Transverse colon (tissue), 4 donors: ENCODE measurements around the gene MRPL34. TPM values are rescaled to one million over a fixed set of nuclear protein-coding genes. Genes with fewer than 3 reads are reported as not detected.
A peak's percentile ranks its signal among the peaks of the same experiment; 100 is the strongest.
"Not testable (repeated sequence)": the region's sequence is repeated elsewhere in the genome, so short reads cannot be mapped to it uniquely, and the experiment has no call there.

Source experiments
- DNase-seq: peaks from one replicate; pipeline ENCODE4 v3.0.0-alpha.2; 2019
- H3K27ac ChIP-seq, 4 donors: fragments of 200-600 bp; sonication (generic); 2 replicates each; pipeline ENCODE4 v1.5.1; 2016 to 2018; ENCODE audit warnings: inconsistent platforms in 4 of 4
- H3K27me3 ChIP-seq: fragments of 200-600 bp; sonication (generic); 2 replicates; pipeline ENCODE4 v1.5.1; 2017; ENCODE audit warnings: inconsistent platforms
- H3K36me3 ChIP-seq, 4 donors: fragments of 200-600 bp; sonication (generic); 2 replicates each; pipeline ENCODE4 v1.5.1; 2017 to 2019; ENCODE audit warnings: inconsistent platforms in 4 of 4
- H3K4me1 ChIP-seq, 4 donors: fragments of 200-600 bp; sonication (generic); 2 replicates each; pipeline ENCODE4 v1.5.1; 2017 to 2020; ENCODE audit warnings: inconsistent platforms in 4 of 4
- H3K4me3 ChIP-seq, 4 donors: fragments of 200-600 bp; sonication (generic); 1 replicate in 1 of 4; 2 replicates in 3 of 4; pipeline versions ENCODE4 v1.5.1 to v1.6.1; 2017 to 2019; ENCODE audit warnings: inconsistent platforms in 4 of 4
- H3K9me3 ChIP-seq, 2 donors: fragments of 200-600 bp; sonication (generic); 2 replicates each; pipeline ENCODE4 v1.5.1; 2017 to 2019; ENCODE audit warnings: inconsistent platforms in 2 of 2
- CTCF ChIP-seq, 5 experiments: fragments of 200-600 bp in 3 of 5; fragments of 450-650 bp in 2 of 5; sonication (generic) in 3 of 5; IDR thresholded peaks; 1 replicate in 2 of 5; 2 replicates in 3 of 5; pipeline ENCODE4 v1.5.1; 2016 to 2017; ENCODE audit warnings: antibody characterized with exemption in 5 of 5, inconsistent platforms in 3 of 5, mild to moderate bottlenecking in 2 of 5, moderate library complexity in 1 of 5
- EP300 ChIP-seq: sonication (generic); formaldehyde crosslinking; IDR thresholded peaks from one replicate; pipeline ENCODE4 v1.6.1; 2017; ENCODE audit warnings: antibody characterized with exemption, low read depth
- POLR2A ChIP-seq: fragments of 450-650 bp; IDR thresholded peaks from one replicate; pipeline ENCODE4 v1.6.1; 2016; ENCODE audit warnings: antibody characterized with exemption, mild to moderate bottlenecking, moderate library complexity
- POLR2AphosphoS5 ChIP-seq, 3 donors: sonication (generic); formaldehyde crosslinking; IDR thresholded peaks; one replicate each; pipeline ENCODE4 v1.6.1; 2016; ENCODE audit warnings: antibody characterized with exemption in 3 of 3
- WGBS, 2 donors: methylation state at CpG; one replicate each; pipeline ENCODE4 v1.1.5; 2018; ENCODE audit warnings: low coverage in 1 of 2; 5-methylcytosine and 5-hydroxymethylcytosine counted together
- in situ Hi-C, 4 donors: fragments of 200-750 bp; cut with MboI; loops; one replicate each; pipeline versions ENCODE4 v1.15.0 to v1.15.1; 2017; ENCODE audit warnings: low sequenced_read_pairs in 3 of 4, low pct_ligation_motif_present in 1 of 4, low pct_unique_long_range_greater_than_20kb in 1 of 4
- intact Hi-C: fragments of 100-400 bp; cut with DNase I; formaldehyde crosslinking; loops from one replicate; pipeline ENCODE4 v1.15.1; 2023; ENCODE audit warnings: low total_unique reads
- total RNA-seq, 4 donors: library from RNA; depleted of rRNA; stranded (reverse); fragments of >200 nt; gene quantifications; one replicate each; pipeline ENCODE4 v1.1.0, GENCODE V29; 2016

MRPL34 gene
- total RNA-seq, 4 donors from 2014 or later: 243 to 390 (median 272) TPM

- Histone ChIP-seq H3K27me3 (no peaks in the 10 kb centered on the region), H3K4me1 (peaks cover 0 to 14% (median 8%) of the 10 kb centered on the region in 4 donors), H3K36me3 (no peaks in the 10 kb centered on the region), H3K27ac (no peak overlapping the region), H3K4me3 (no peak overlapping the region), H3K9me3 (no peaks in the 10 kb centered on the region)
- 77% methylated on average over 47 of the region's 48 CpGs; no CpG with 5 or more reads in 1 of the 2 donors for WGBS, 2 donors
- in situ Hi-C loops (loop anchor here in 2 of 4 donors (25.0 kb wide), 2 partner anchors 232 to 532 kb away; no protein-coding TSS in a partner anchor), intact Hi-C loops (no loop called here)
- peak; percentile 56 for DNase-seq
- TF ChIP-seq POLR2AphosphoS5 (IDR thresholded peaks at IDR 0.05) (no peak), POLR2A (no peak), EP300 (no peak), CTCF (IDR thresholded peaks at IDR 0.05) (no peak)
These were observed 11.4 kb upstream of the MRPL34 start for GRCh38 chr19:17294051-17294891.

- DNase-seq, intact Hi-C loops, H3K27ac ChIP-seq, H3K4me1 ChIP-seq, H3K36me3 ChIP-seq, H3K4me3 ChIP-seq, H3K9me3 ChIP-seq, H3K27me3 ChIP-seq: not testable (repeated sequence)
- 80 to 93% methylated on average over 2 to 6 of the region's 6 CpGs for WGBS, 2 donors
- in situ Hi-C loops: loop anchor here in 2 of 4 donors (25.0 kb wide), 2 partner anchors 233 to 533 kb away; no protein-coding TSS in a partner anchor
These were observed 10.1 kb upstream of the MRPL34 start for GRCh38 chr19:17295551-17295950.

- Histone ChIP-seq H3K4me1 (peaks cover 0 to 10% (median 6%) of the 10 kb centered on the region in 4 donors), H3K4me3 (no peak overlapping the region), H3K36me3 (no peaks in the 10 kb centered on the region), H3K9me3 (no peaks in the 10 kb centered on the region), H3K27me3 (no peaks in the 10 kb centered on the region), H3K27ac (no peak overlapping the region)
- in situ Hi-C loops (loop anchor here in 2 of 4 donors (25.0 kb wide), 2 partner anchors 234 to 534 kb away; no protein-coding TSS in a partner anchor), intact Hi-C loops (no loop called here)
- DNase-seq: no peak
- 49 to 100% methylated on average over 1 to 4 of the region's 4 CpGs for WGBS, 2 donors
- no peak for TF ChIP-seq EP300
- TF ChIP-seq POLR2AphosphoS5 (IDR thresholded peaks at IDR 0.05): no peak
- no peak for TF ChIP-seq CTCF (IDR thresholded peaks at IDR 0.05)
- TF ChIP-seq POLR2A: no peak
These were observed 9.4 kb upstream of the MRPL34 start for GRCh38 chr19:17296273-17296672.

GRCh38 chr19:17296976-17297375, 8.7 kb upstream of the MRPL34 start:
- no peaks in the 10 kb centered on the region for H3K9me3 ChIP-seq
- H3K4me1 ChIP-seq: peaks cover under 1 to 9% (median 5%) of the 10 kb centered on the region in 4 donors
- intact Hi-C loops (no loop called here), in situ Hi-C loops (loop anchor here in 2 of 4 donors (25.0 kb wide), 2 partner anchors 235 to 535 kb away; no protein-coding TSS in a partner anchor)
- 92 to 93% methylated on average over 6 of the region's 6 CpGs for WGBS, 2 donors
- no peak overlapping the region for H3K27ac ChIP-seq
- H3K36me3 ChIP-seq: no peaks in the 10 kb centered on the region
- DNase-seq: no peak
- TF ChIP-seq POLR2AphosphoS5 (IDR thresholded peaks at IDR 0.05) (no peak), POLR2A (no peak), EP300 (no peak), CTCF (IDR thresholded peaks at IDR 0.05) (no peak)
- H3K4me3 ChIP-seq: no peak overlapping the region
- H3K27me3 ChIP-seq: no peaks in the 10 kb centered on the region
